IMR-90 (cell line): ENCODE data around the gene MGLL.

ENCODE experiments used
- CEBPB ChIP-seq: IDR thresholded peaks from 2 replicates; pipeline ENCODE4 v1.6.1; 2012; ENCODE audit warnings: low read depth, low read length, improper control_type of control experiment
- ELK1 ChIP-seq: fragments of 150-350 bp; IDR thresholded peaks from 2 replicates; pipeline ENCODE4 v1.6.1; 2016; ENCODE audit warnings: low read depth, mild to moderate bottlenecking, low read length, moderate library complexity, borderline replicate concordance
- MXI1 ChIP-seq: IDR thresholded peaks from 2 replicates; pipeline ENCODE4 v1.6.1; 2012; ENCODE audit warnings: low read depth, mild to moderate bottlenecking, low read length, moderate library complexity, borderline replicate concordance
- POLR2A ChIP-seq: IDR thresholded peaks from 2 replicates; pipeline ENCODE4 v1.6.1; 2012; ENCODE audit warnings: mild to moderate bottlenecking, low read depth, low read length
- RCOR1 ChIP-seq: IDR thresholded peaks from 2 replicates; pipeline ENCODE4 v1.6.1; 2012; ENCODE audit warnings: mild to moderate bottlenecking, low read length, improper control_type of control experiment; ENCODE audit not compliant: insufficient replicate concordance
- TF ChIP-seq, protein P1 (sequence below): conservative IDR thresholded peaks from 2 replicates; pipeline ENCODE4 v1.5.1; 2012; ENCODE audit warnings: mild to moderate bottlenecking, low read depth, low read length, improper control_type of control experiment

GRCh38 chr3:127723011-127723567, 99.2 kb downstream of the MGLL start:
- TF ChIP-seq, protein P1, sequence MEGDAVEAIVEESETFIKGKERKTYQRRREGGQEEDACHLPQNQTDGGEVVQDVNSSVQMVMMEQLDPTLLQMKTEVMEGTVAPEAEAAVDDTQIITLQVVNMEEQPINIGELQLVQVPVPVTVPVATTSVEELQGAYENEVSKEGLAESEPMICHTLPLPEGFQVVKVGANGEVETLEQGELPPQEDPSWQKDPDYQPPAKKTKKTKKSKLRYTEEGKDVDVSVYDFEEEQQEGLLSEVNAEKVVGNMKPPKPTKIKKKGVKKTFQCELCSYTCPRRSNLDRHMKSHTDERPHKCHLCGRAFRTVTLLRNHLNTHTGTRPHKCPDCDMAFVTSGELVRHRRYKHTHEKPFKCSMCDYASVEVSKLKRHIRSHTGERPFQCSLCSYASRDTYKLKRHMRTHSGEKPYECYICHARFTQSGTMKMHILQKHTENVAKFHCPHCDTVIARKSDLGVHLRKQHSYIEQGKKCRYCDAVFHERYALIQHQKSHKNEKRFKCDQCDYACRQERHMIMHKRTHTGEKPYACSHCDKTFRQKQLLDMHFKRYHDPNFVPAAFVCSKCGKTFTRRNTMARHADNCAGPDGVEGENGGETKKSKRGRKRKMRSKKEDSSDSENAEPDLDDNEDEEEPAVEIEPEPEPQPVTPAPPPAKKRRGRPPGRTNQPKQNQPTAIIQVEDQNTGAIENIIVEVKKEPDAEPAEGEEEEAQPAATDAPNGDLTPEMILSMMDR, result no peak
- TF ChIP-seq CEBPB (no peak), POLR2A (no peak), RCOR1 (no peak), MXI1 (no peak), ELK1 (no peak)
